HCT116 (cell line): ENCODE data around the gene RC3H1. TPM values are rescaled to one million over a fixed set of nuclear protein-coding genes. Genes with fewer than 3 reads are reported as not detected.
"Not testable (repeated sequence)": the region's sequence is repeated elsewhere in the genome, so short reads cannot be mapped to it uniquely, and the experiment has no call there.

Experiments used
- ATAC-seq: fragments of 200-7000 bp; cut with Tn5 transposase; 2 replicates; pipeline ENCODE4 v1.9.1; 2020; ENCODE audit warnings: mild to moderate bottlenecking, moderate library complexity
- BruUV-seq: library from RNA; stranded (reverse); fragments of 400-500 nt; replicated peaks from 2 replicates; lab custom pipeline; 2021; lab: Mats Ljungman, UMichigan
- CTCF ChIA-PET: fragments of 300-600 bp; sonication (Branson Sonifier 250); formaldehyde crosslinking; loops from one replicate; lab custom pipeline; 2021; ENCODE audit warnings: antibody characterized with exemption; lab: Charles Lee
- POLR2A ChIA-PET: fragments of 300-600, 350-600 bp; sonication (Branson Sonifier 250); formaldehyde crosslinking; loops from one replicate; lab custom pipeline; 2021; ENCODE audit warnings: antibody characterized with exemption; lab: Charles Lee
- RAD21 ChIA-PET, 2 experiments: fragments of 300-600 bp; sonication (Branson Sonifier 250); formaldehyde crosslinking; loops; one replicate each; lab custom pipeline; 2023; ENCODE audit warnings: low total read pairs in 2 of 2; ENCODE audit not compliant: uncharacterized antibody in 2 of 2, unreplicated experiment in 2 of 2, low non-redundant PET in 1 of 2; lab: Charles Lee
- DNase-seq: peaks from one replicate; pipeline ENCODE4 v3.0.0-alpha.2; 2010; ENCODE audit warnings: low read depth, low spot score
- H2AFZ ChIP-seq: fragments of 200-600 bp; shearing (Covaris generic), sonication (generic); 2 replicates; pipeline ENCODE4 v1.6.1; 2017; ENCODE audit warnings: low read depth, mixed run types, mixed read lengths, antibody characterized with exemption, low read length; ENCODE audit not compliant: poor library complexity, severe bottlenecking
- H3K27ac ChIP-seq: 2 replicates; pipeline ENCODE4 v1.5.1; 2012; ENCODE audit warnings: low read depth, low read length
- H3K27me3 ChIP-seq: fragments of 200-600 bp; sonication (generic); 2 replicates; pipeline ENCODE4 v1.6.1; 2016; ENCODE audit warnings: mixed run types, low read length, mixed read lengths; ENCODE audit not compliant: insufficient read depth
- H3K36me3 ChIP-seq, 2 experiments: fragments of 200-500 bp in 1 of 2; fragments of 200-600 bp in 1 of 2; sonication (Bioruptor generic) in 1 of 2; sonication (generic) in 1 of 2; 2 replicates each; pipeline versions ENCODE4 v1.5.1 to v1.6.1; 2014 to 2016; ENCODE audit warnings: low read length in 2 of 2, inconsistent platforms in 1 of 2, mixed read lengths in 1 of 2, mixed run types in 1 of 2; ENCODE audit not compliant: insufficient read depth in 2 of 2, control insufficient read depth in 1 of 2
- H3K4me1 ChIP-seq, 2 experiments: fragments of 200-600 bp in 1 of 2; sonication (generic) in 1 of 2; 2 replicates each; pipeline versions ENCODE4 v1.5.1 to v1.6.1; 2012 to 2017; ENCODE audit warnings: low read length in 2 of 2, inconsistent platforms in 1 of 2, mild to moderate bottlenecking in 1 of 2, mixed read lengths in 1 of 2, mixed run types in 1 of 2, moderate library complexity in 1 of 2; ENCODE audit not compliant: insufficient read depth in 2 of 2, control insufficient read depth in 1 of 2
- H3K4me2 ChIP-seq: fragments of 200-600 bp; sonication (generic); 2 replicates; pipeline ENCODE4 v1.6.1; 2017; ENCODE audit warnings: mixed run types, low read length, mixed read lengths
- H3K4me3 ChIP-seq, 2 experiments: fragments of 200-600 bp in 1 of 2; sonication (generic) in 1 of 2; replicated peaks in 1 of 2; 2 replicates each; pipeline ENCODE4 v1.5.1; 2011 to 2016; ENCODE audit warnings: low read length in 2 of 2, control low read depth in 1 of 2, low read depth in 1 of 2, mild to moderate bottlenecking in 1 of 2, mixed read lengths in 1 of 2, mixed run types in 1 of 2
- H3K79me2 ChIP-seq: fragments of 200-600 bp; sonication (generic); 2 replicates; pipeline ENCODE4 v1.6.1; 2017; ENCODE audit warnings: mild to moderate bottlenecking, mixed run types, low read length, moderate library complexity, mixed read lengths; ENCODE audit not compliant: insufficient read depth
- H3K9ac ChIP-seq: fragments of 200-600 bp; sonication (generic); 2 replicates; pipeline ENCODE4 v1.6.1; 2016; ENCODE audit warnings: low read length, mixed read lengths
- H3K9me2 ChIP-seq: fragments of 200-600 bp; sonication (generic), shearing (Covaris generic); 2 replicates; pipeline ENCODE4 v1.6.1; 2017; ENCODE audit warnings: mixed run types, mild to moderate bottlenecking, moderate library complexity; ENCODE audit not compliant: insufficient read depth
- H3K9me3 ChIP-seq, 2 experiments: fragments of 200-500 bp in 1 of 2; fragments of 200-600 bp in 1 of 2; sonication (Bioruptor generic) in 1 of 2; sonication (generic) in 1 of 2; 2 replicates each; pipeline ENCODE4 v1.6.1; 2014 to 2017; ENCODE audit warnings: low read length in 2 of 2, mixed read lengths in 2 of 2, inconsistent platforms in 1 of 2, low read depth in 1 of 2, mild to moderate bottlenecking in 1 of 2, mixed run types in 1 of 2, moderate library complexity in 1 of 2; ENCODE audit not compliant: control insufficient read depth in 1 of 2, insufficient read depth in 1 of 2
- H4K20me1 ChIP-seq: fragments of 200-600 bp; sonication (generic), shearing (Covaris generic); 2 replicates; pipeline ENCODE4 v1.6.1; 2017; ENCODE audit warnings: mixed run types, mild to moderate bottlenecking, moderate library complexity; ENCODE audit not compliant: insufficient read depth
- CBX3 ChIP-seq: IDR thresholded peaks from 2 replicates; pipeline ENCODE4 v1.6.1; 2012; ENCODE audit warnings: low read depth
- EGR1 ChIP-seq: IDR thresholded peaks from 2 replicates; pipeline ENCODE4 v1.6.1; 2012; ENCODE audit warnings: low read depth
- ELF1 ChIP-seq: IDR thresholded peaks from 2 replicates; pipeline ENCODE4 v1.6.1; 2012; ENCODE audit warnings: low read depth, borderline replicate concordance
- EZH2 ChIP-seq: fragments of 200-600 bp; sonication (generic); IDR thresholded peaks from 2 replicates; pipeline ENCODE4 v1.6.1; 2017; ENCODE audit warnings: antibody characterized with exemption, mixed run types
- JUND ChIP-seq: IDR thresholded peaks from 2 replicates; pipeline ENCODE4 v1.6.1; 2012
- TCF7L2 ChIP-seq: IDR thresholded peaks from 2 replicates; pipeline ENCODE4 v1.7.0; 2011; ENCODE audit warnings: borderline replicate concordance, inconsistent platforms; ENCODE audit not compliant: insufficient read depth, insufficient read length; ENCODE audit errors: extremely low read depth
- intact Hi-C: fragments of 100-400 bp; cut with micrococcal nuclease; formaldehyde crosslinking; loops from 2 replicates; pipeline ENCODE4 v1.10.0; 2022
- total RNA-seq: library from RNA; stranded (reverse); gene quantifications from one replicate; pipeline ENCODE4 v1.2.1, GENCODE V29; 2021; ENCODE audit not compliant: unreplicated experiment
- TF ChIP-seq, protein P1 (sequence below): IDR thresholded peaks from 2 replicates; pipeline ENCODE4 v1.6.1; 2011; ENCODE audit warnings: mild to moderate bottlenecking, low read length, moderate library complexity; ENCODE audit not compliant: insufficient replicate concordance; ENCODE audit errors: extremely low read depth
- TF ChIP-seq, protein P2 (sequence below): IDR thresholded peaks from 2 replicates; pipeline ENCODE4 v1.6.1; 2012

The RC3H1 gene
- total RNA-seq, 1 experiment from 2014 or later = 23.6 TPM

DNA sequence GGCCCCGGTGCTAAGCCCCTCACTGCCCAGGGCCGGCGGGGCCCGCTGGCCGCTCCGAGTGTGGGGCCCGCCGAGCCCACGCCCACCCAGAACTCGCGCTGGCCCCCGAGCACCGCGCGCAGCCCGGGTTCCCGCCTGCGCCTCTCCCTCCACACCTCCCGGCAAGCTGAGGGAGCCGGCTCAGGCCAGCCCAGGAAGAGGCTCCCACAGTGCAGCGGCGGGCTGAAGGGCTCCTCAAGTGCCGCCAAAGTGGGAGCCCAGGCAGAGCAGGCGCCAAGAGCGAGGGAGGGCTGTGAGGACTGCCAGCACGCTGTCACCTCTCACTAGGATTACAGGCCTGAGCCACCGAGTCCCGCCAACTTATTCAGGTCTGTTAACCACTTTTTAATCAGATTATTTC lies 34.5 kb upstream of the RC3H1 start:
- H3K79me2 ChIP-seq, ATAC-seq, BruUV-seq, H2AFZ ChIP-seq, POLR2A ChIA-PET, H3K4me1 ChIP-seq, H3K4me2 ChIP-seq, DNase-seq, H3K27ac ChIP-seq, H3K9ac ChIP-seq, intact Hi-C loops, H4K20me1 ChIP-seq, CTCF ChIA-PET, H3K9me3 ChIP-seq, H3K36me3 ChIP-seq, H3K4me3 ChIP-seq, H3K27me3 ChIP-seq, H3K9me2 ChIP-seq, RAD21 ChIA-PET: not testable (repeated sequence)

DNA sequence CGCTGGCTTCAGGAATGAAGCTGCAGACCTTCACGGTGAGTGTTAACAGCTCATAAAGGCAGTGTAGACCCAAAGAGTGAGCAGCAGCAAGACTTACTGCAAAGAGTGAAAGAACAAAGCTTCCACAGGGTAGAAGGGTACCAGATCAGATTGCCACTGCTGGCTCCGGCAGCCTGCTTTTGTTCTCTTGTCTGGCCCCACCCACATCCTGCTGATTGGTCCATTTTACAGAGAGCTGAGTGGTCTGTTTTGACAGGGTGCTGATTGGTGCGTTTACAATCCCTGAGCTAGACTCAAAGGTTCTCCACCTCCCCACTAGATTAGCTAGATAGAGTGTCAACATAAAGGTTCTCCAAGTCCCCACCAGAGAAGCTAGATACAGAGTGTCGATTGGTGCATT lies 33.6 kb upstream of the RC3H1 start:
- not testable (repeated sequence) for H3K4me2 ChIP-seq, BruUV-seq

DNA sequence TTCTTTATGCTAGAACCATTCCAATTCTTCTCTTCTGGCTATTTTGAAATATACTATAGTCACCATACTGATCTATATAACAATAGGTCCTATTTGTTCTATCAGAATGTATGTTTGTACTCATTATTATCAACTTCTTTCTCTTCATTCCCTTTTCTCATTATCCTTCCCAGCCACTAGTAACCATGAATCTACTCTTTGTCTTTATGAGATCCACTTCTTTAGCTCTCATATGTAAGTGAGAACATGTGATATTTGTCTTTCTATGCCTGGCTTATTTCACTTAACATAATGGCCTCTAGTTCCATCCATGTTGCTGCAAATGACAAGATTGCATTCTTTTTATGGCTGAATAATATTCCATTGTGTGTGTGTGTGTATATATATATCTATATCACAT lies 31.7 kb upstream of the RC3H1 start:
- Histone ChIP-seq H3K4me3 (no peak overlapping the region), H3K27ac (no peak overlapping the region), H3K9me3 (no peaks in the 10 kb centered on the region), H3K79me2 (no peaks in the 10 kb centered on the region), H3K36me3 (no peaks in the 10 kb centered on the region), H3K9ac (no peak overlapping the region), H3K4me1 (no peaks in the 10 kb centered on the region), H4K20me1 (no peaks in the 10 kb centered on the region), H3K4me2 (no peak overlapping the region), H2AFZ (no peak overlapping the region), H3K27me3 (no peaks in the 10 kb centered on the region), H3K9me2 (no peaks in the 10 kb centered on the region)
- TF ChIP-seq JUND = no peak
- TF ChIP-seq, protein P1, sequence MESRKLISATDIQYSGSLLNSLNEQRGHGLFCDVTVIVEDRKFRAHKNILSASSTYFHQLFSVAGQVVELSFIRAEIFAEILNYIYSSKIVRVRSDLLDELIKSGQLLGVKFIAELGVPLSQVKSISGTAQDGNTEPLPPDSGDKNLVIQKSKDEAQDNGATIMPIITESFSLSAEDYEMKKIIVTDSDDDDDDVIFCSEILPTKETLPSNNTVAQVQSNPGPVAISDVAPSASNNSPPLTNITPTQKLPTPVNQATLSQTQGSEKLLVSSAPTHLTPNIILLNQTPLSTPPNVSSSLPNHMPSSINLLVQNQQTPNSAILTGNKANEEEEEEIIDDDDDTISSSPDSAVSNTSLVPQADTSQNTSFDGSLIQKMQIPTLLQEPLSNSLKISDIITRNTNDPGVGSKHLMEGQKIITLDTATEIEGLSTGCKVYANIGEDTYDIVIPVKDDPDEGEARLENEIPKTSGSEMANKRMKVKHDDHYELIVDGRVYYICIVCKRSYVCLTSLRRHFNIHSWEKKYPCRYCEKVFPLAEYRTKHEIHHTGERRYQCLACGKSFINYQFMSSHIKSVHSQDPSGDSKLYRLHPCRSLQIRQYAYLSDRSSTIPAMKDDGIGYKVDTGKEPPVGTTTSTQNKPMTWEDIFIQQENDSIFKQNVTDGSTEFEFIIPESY = no peak
- TF ChIP-seq EGR1 = no peak
- no peak for TF ChIP-seq EZH2
- no peak for TF ChIP-seq ELF1
- TF ChIP-seq, protein P2, sequence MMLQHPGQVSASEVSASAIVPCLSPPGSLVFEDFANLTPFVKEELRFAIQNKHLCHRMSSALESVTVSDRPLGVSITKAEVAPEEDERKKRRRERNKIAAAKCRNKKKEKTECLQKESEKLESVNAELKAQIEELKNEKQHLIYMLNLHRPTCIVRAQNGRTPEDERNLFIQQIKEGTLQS = no peak
- no peak for TF ChIP-seq TCF7L2
- no peak for TF ChIP-seq CBX3
- no TSS peak for BruUV-seq
- DNase-seq (no peak), ATAC-seq (no peak)
- ChIA-PET CTCF (no interaction called here), POLR2A (no interaction called here), RAD21 (no interaction called here)
- intact Hi-C loops = no loop called here

More for the DNA sequence above, 33.6 kb upstream of the RC3H1 start:
- DNase-seq, H3K27me3 ChIP-seq, H2AFZ ChIP-seq, CTCF ChIA-PET, H3K27ac ChIP-seq, H3K79me2 ChIP-seq, ATAC-seq, H3K9me2 ChIP-seq, H3K4me3 ChIP-seq, H3K9me3 ChIP-seq, H3K9ac ChIP-seq, H4K20me1 ChIP-seq, intact Hi-C loops, RAD21 ChIA-PET, POLR2A ChIA-PET, H3K4me1 ChIP-seq, H3K36me3 ChIP-seq: not testable (repeated sequence)
